Inflammatory macrophage (primary cell): ENCODE measurements around the gene LRCOL1.

Source experiments
- DNase-seq, 2 donors: peaks; one replicate each; pipeline ENCODE4 v3.0.0-alpha.2; 2020 to 2022
- total RNA-seq, 18 experiments: gene quantifications; one replicate each; lab custom pipeline; 2026; ENCODE audit warnings: mixed read lengths in 6 of 18, inconsistent platforms in 2 of 18; lab: John Stamatoyannopoulos, UW

The LRCOL1 gene
- total RNA-seq: 0 to 0.11 (median 0) reads per million in 18 experiments

GRCh38 chr12:132610051-132610759 is at the start of gene LRCOL1:
LRCOL1 (minus strand) TSS chr12:132610582; CDS start chr12:132606251, 4,331 bp downstream.
- peak; percentile 81 to 87 for DNase-seq

- no peak for DNase-seq
These were observed 49.7 kb upstream of the LRCOL1 start for GRCh38 chr12:132660052-132660451.

GRCh38 chr12:132659146-132659545 is 48.8 kb upstream of the LRCOL1 start:
- DNase-seq: no peak

- no peak for DNase-seq
These were observed 47.9 kb upstream of the LRCOL1 start for GRCh38 chr12:132658149-132658894.

- peak; percentile 19 for DNase-seq
These were observed 46.8 kb upstream of the LRCOL1 start for GRCh38 chr12:132657004-132657727.

GRCh38 chr12:132653567-132654290 is 43.3 kb upstream of the LRCOL1 start:
- no peak for DNase-seq

GRCh38 chr12:132651444-132652100 is 41.2 kb upstream of the LRCOL1 start:
- no peak for DNase-seq

GRCh38 chr12:132649226-132649945 is 39.0 kb upstream of the LRCOL1 start:
- no peak for DNase-seq

- no peak for DNase-seq
These were observed 38.3 kb upstream of the LRCOL1 start for GRCh38 chr12:132648616-132649225.

GRCh38 chr12:132647858-132648257 is 37.5 kb upstream of the LRCOL1 start:
- no peak for DNase-seq

- no peak for DNase-seq
These were observed 36.5 kb upstream of the LRCOL1 start for GRCh38 chr12:132646850-132647249.

GRCh38 chr12:132642846-132643835 is 32.8 kb upstream of the LRCOL1 start:
- no peak for DNase-seq

- DNase-seq: no peak
These were observed 31.6 kb upstream of the LRCOL1 start for GRCh38 chr12:132641811-132642650.

GRCh38 chr12:132640936-132641335 is 30.6 kb upstream of the LRCOL1 start:
- DNase-seq: no peak

GRCh38 chr12:132639956-132640520 is 29.7 kb upstream of the LRCOL1 start:
- DNase-seq: no peak

GRCh38 chr12:132638541-132639408 is 28.4 kb upstream of the LRCOL1 start:
- peak; percentile 3 to 27 for DNase-seq

- no peak for DNase-seq
These were observed 27.4 kb upstream of the LRCOL1 start for GRCh38 chr12:132637811-132638210.
